ENCODE measurements around the gene GLB1L.
"Not testable (repeated sequence)": the region's sequence is repeated elsewhere in the genome, so short reads cannot be mapped to it uniquely, and the experiment has no call there.

Gene GLB1L

DNA sequence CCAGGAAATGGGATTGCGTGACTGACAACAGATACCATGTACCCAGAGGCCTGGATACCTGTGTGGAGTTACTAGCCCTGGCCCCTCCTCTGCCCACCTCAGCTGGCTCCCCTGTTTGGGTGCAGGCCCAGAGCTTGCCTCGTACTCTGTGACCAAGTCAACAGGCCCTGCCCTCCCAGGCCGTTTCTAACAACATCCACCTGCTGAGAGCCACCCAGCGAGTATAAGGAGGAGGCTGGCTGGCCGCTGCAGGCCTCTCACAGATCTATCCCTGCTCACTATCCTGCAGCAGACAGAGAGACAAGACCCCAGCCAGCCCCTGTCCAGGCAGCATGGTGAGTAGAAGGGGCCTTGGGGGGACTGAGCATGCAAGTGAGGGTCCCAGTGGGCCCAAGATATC lies 21.0 kb upstream of the GLB1L start:
- peaks cover 13% of the 10 kb centered on the region for H3K27me3 Mint-ChIP-seq (ENCODE audit: low read depth)
- H3K4me1 Mint-ChIP-seq: peaks cover 6% of the 10 kb centered on the region
- no peak overlapping the region for H3K4me3 Mint-ChIP-seq
- H3K27ac Mint-ChIP-seq: no peak overlapping the region
- H3K36me3 Mint-ChIP-seq (ENCODE audit: low read depth): no peaks in the 10 kb centered on the region
- TF ChIP-seq, protein P1, sequence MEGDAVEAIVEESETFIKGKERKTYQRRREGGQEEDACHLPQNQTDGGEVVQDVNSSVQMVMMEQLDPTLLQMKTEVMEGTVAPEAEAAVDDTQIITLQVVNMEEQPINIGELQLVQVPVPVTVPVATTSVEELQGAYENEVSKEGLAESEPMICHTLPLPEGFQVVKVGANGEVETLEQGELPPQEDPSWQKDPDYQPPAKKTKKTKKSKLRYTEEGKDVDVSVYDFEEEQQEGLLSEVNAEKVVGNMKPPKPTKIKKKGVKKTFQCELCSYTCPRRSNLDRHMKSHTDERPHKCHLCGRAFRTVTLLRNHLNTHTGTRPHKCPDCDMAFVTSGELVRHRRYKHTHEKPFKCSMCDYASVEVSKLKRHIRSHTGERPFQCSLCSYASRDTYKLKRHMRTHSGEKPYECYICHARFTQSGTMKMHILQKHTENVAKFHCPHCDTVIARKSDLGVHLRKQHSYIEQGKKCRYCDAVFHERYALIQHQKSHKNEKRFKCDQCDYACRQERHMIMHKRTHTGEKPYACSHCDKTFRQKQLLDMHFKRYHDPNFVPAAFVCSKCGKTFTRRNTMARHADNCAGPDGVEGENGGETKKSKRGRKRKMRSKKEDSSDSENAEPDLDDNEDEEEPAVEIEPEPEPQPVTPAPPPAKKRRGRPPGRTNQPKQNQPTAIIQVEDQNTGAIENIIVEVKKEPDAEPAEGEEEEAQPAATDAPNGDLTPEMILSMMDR (IDR thresholded peaks at IDR 0.05; ENCODE audit: unreplicated experiment in 3 of 3): no peak
- no peaks in the 10 kb centered on the region for H3K9me3 Mint-ChIP-seq

- no peaks in the 10 kb centered on the region for H3K36me3 Mint-ChIP-seq (ENCODE audit: low read depth)
- TF ChIP-seq, protein P1 (IDR thresholded peaks at IDR 0.05; ENCODE audit: unreplicated experiment in 3 of 3): no peak
- H3K4me3 Mint-ChIP-seq: no peak overlapping the region
- peaks cover 37% of the 10 kb centered on the region for H3K27me3 Mint-ChIP-seq (ENCODE audit: low read depth)
- no peak overlapping the region for H3K27ac Mint-ChIP-seq
- no peaks in the 10 kb centered on the region for H3K9me3 Mint-ChIP-seq
- H3K4me1 Mint-ChIP-seq: no peaks in the 10 kb centered on the region
These were observed 16.0 kb upstream of the GLB1L start for GRCh38 chr2:219261024-219261855.

- H3K4me3 Mint-ChIP-seq; H3K36me3 Mint-ChIP-seq (ENCODE audit: low read depth); H3K27ac Mint-ChIP-seq; H3K4me1 Mint-ChIP-seq; H3K9me3 Mint-ChIP-seq: not testable (repeated sequence)
- peaks cover 57% of the 10 kb centered on the region for H3K27me3 Mint-ChIP-seq (ENCODE audit: low read depth)
These were observed 13.7 kb upstream of the GLB1L start for GRCh38 chr2:219258942-219259341.

DNA sequence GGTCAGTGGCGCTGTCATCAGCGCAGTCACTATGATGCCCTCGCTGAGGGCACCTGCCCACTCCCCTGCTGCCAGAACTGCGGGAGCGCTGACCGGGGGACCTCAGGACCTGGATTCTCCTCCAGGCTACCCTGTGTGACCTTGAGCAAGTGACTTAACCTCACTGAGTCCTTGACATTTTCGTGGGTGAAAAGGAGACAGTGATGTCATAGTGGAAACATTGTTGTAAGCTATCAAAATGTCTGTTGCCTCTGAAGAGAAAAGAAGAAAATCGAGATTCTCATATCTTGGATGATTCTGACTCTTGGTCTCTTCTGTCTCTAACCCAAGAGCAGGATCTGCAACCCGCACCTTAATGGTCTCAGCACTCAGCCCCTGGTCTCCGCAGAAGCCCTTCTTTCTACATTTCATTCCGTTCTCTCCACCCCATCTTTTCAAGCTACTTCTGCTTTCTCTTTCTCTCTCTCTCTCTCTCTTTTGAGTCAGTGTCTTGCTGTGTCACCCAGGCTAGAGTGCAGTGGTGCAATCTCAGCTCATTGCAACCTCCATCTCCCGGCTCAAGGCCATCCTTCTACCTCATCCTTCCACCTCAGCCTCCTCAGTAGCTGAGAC lies 9.5 kb upstream of the GLB1L start:
- no peak overlapping the region for H3K27ac Mint-ChIP-seq
- TF ChIP-seq, protein P1 (IDR thresholded peaks at IDR 0.05; ENCODE audit: unreplicated experiment in 3 of 3): no peak

GRCh38 chr2:219253753-219254589 lies 8.7 kb upstream of the GLB1L start, which contains the start of gene TUBA4A:
Gene TUBA4A, minus strand, starts transcription at chr2:219253918. Its CDS starts 60 bp downstream, at chr2:219253858.
- H3K36me3 Mint-ChIP-seq (ENCODE audit: low read depth): no peaks in the 10 kb centered on the region
- H3K27me3 Mint-ChIP-seq (ENCODE audit: low read depth): peaks cover 71% of the 10 kb centered on the region
- H3K27ac Mint-ChIP-seq: peak within 1 kb of the TSS; percentile 15 to 75 (median 45)
- peaks cover 43% of the 10 kb centered on the region for H3K4me1 Mint-ChIP-seq
- H3K9me3 Mint-ChIP-seq: no peaks in the 10 kb centered on the region
- TF ChIP-seq, protein P1 (IDR thresholded peaks at IDR 0.05; ENCODE audit: unreplicated experiment in 3 of 3): no peak
- peak within 1 kb of the TSS; percentile 77 to 83 (median 81) for H3K4me3 Mint-ChIP-seq

More for the DNA sequence above, 9.5 kb upstream of the GLB1L start:
- H3K4me3 Mint-ChIP-seq: peak overlapping the region; percentile 56 to 81 (median 64)
- H3K4me1 Mint-ChIP-seq: peaks cover 36% of the 10 kb centered on the region
- H3K9me3 Mint-ChIP-seq: no peaks in the 10 kb centered on the region
- no peaks in the 10 kb centered on the region for H3K36me3 Mint-ChIP-seq (ENCODE audit: low read depth)
- peaks cover 76% of the 10 kb centered on the region for H3K27me3 Mint-ChIP-seq (ENCODE audit: low read depth)

Data from nephron (organoid).